ENCODE measurements around the gene PRKCE.

The PRKCE gene

DNA sequence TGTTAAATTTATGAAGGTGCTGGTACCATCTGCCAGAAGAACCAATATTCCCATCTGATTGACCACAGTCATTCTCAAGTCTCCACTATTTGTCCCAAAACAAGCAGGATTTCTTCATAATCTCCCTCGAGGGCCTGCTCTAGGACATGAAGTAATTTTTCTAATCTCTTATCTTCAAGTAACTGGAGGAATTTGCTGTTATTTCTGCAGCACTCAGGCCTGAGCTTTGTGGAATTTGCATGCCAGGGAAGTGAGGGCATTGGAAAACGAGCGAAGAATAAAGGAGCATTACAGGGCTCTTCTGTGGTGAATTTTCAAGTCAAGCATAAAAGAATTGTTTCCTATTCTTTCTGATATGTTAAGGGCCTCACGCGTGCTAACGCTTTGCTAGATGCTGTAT is 484.5 kb downstream of the PRKCE start:
- Mint-ChIP-seq H3K36me3 (ENCODE audit: low read depth) (no peaks in the 10 kb centered on the region), H3K9me3 (no peaks in the 10 kb centered on the region), H3K4me1 (peaks cover 21% of the 10 kb centered on the region), H3K27ac (no peak overlapping the region), H3K4me3 (no peak overlapping the region), H3K27me3 (ENCODE audit: low read depth) (peaks cover 6% of the 10 kb centered on the region)
- TF ChIP-seq, protein P1, sequence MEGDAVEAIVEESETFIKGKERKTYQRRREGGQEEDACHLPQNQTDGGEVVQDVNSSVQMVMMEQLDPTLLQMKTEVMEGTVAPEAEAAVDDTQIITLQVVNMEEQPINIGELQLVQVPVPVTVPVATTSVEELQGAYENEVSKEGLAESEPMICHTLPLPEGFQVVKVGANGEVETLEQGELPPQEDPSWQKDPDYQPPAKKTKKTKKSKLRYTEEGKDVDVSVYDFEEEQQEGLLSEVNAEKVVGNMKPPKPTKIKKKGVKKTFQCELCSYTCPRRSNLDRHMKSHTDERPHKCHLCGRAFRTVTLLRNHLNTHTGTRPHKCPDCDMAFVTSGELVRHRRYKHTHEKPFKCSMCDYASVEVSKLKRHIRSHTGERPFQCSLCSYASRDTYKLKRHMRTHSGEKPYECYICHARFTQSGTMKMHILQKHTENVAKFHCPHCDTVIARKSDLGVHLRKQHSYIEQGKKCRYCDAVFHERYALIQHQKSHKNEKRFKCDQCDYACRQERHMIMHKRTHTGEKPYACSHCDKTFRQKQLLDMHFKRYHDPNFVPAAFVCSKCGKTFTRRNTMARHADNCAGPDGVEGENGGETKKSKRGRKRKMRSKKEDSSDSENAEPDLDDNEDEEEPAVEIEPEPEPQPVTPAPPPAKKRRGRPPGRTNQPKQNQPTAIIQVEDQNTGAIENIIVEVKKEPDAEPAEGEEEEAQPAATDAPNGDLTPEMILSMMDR (IDR thresholded peaks at IDR 0.05; ENCODE audit: unreplicated experiment in 3 of 3) = no peak

DNA sequence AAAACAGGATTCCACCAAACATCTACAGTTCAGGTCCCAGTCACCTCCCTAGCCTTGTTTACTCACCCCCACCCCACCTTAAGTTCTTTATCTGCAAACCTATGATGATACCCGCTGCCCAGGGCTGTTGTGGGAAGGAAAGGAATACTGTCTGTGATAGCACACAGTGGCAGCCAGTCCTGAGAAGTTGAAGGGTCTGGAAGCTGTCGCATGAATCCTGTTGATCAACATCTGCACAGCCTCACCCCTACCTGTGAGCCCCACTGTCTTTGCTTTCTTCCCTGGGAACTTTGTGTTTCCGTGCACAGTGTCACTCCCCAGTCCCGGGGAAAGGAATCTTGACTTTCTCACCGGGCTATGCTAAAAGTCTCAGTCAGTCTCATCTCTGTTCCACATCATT is 485.0 kb downstream of the PRKCE start:
- peaks cover 21% of the 10 kb centered on the region for H3K4me1 Mint-ChIP-seq
- H3K27ac Mint-ChIP-seq = no peak overlapping the region
- no peaks in the 10 kb centered on the region for H3K36me3 Mint-ChIP-seq (ENCODE audit: low read depth)
- H3K27me3 Mint-ChIP-seq (ENCODE audit: low read depth) = peaks cover 6% of the 10 kb centered on the region
- H3K9me3 Mint-ChIP-seq = no peaks in the 10 kb centered on the region
- H3K4me3 Mint-ChIP-seq = no peak overlapping the region
- TF ChIP-seq, protein P1 (IDR thresholded peaks at IDR 0.05; ENCODE audit: unreplicated experiment in 3 of 3) = no peak

DNA sequence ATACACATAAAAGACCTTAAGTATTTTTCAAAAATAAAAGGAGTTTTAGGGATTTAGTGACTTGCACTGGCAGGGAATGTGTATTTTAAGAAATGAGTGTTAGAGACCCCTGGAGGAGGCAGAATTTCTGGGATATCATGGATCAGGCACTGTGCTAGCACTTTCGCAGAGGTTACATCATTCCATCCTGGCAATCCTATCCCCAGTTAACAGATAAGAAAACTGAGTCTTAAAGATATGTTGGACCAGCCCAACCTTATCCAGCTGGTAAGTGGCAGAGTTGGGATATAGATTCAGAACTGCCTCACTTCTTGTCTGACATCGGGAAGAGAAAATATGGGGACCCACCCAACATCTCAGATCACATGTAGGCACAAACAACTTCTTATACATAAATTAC is 485.5 kb downstream of the PRKCE start:
- TF ChIP-seq, protein P1 (IDR thresholded peaks at IDR 0.05; ENCODE audit: unreplicated experiment in 3 of 3) = no peak

DNA sequence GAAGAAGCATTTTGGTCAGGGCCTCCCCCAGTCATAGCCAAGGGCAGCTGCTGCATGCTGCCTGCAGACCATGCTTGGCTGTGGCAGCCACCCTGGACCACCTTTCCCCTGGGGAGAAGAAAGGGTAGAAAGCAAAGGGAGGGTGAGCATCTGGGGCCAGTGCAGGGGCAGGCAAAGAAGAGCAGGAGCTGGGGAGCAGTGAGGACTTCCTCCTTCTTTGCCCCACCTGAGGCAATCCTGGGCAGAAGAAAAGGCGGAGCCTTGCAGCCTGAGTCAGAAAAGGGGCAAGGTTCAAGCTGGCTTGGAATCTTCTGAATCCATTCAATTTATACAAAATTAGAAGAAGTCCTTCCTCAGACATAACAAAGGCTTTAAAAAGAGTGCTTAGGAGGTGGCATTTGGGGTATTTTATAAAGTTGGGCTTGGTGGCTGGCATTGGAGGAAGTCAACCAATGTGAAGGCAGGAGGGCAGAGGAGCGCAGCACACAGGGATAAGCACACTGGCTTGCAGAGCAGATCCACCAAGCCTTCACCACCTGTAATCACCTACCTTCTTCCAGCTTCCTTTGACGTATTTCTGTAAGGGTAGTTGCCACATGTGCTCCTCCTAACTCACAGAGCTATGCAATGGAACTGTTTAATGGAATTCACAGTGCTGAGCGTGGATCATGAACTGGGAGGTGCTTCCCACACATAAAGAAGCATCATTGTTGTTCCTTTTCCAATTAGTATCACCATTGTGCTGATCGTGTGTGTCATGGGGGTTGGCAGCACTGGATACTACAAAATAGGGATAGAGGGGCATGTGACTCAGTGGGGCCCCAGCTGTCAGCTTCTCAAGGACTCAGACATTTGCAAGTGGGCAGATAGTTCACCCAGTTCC is 491.3 kb downstream of the PRKCE start:
- H3K4me3 Mint-ChIP-seq = no peak overlapping the region
- TF ChIP-seq, protein P1 (IDR thresholded peaks at IDR 0.05; ENCODE audit: unreplicated experiment in 3 of 3) = no peak
- no peak overlapping the region for H3K27ac Mint-ChIP-seq
- H3K9me3 Mint-ChIP-seq = no peaks in the 10 kb centered on the region
- H3K4me1 Mint-ChIP-seq = no peaks in the 10 kb centered on the region
- H3K36me3 Mint-ChIP-seq (ENCODE audit: low read depth) = no peaks in the 10 kb centered on the region
- H3K27me3 Mint-ChIP-seq (ENCODE audit: low read depth) = no peaks in the 10 kb centered on the region

More for the DNA sequence above, 485.5 kb downstream of the PRKCE start:
- H3K27ac Mint-ChIP-seq = no peak overlapping the region
- H3K4me3 Mint-ChIP-seq = no peak overlapping the region
- no peaks in the 10 kb centered on the region for H3K36me3 Mint-ChIP-seq (ENCODE audit: low read depth)
- peaks cover 21% of the 10 kb centered on the region for H3K4me1 Mint-ChIP-seq
- peaks cover 6% of the 10 kb centered on the region for H3K27me3 Mint-ChIP-seq (ENCODE audit: low read depth)
- no peaks in the 10 kb centered on the region for H3K9me3 Mint-ChIP-seq

DNA sequence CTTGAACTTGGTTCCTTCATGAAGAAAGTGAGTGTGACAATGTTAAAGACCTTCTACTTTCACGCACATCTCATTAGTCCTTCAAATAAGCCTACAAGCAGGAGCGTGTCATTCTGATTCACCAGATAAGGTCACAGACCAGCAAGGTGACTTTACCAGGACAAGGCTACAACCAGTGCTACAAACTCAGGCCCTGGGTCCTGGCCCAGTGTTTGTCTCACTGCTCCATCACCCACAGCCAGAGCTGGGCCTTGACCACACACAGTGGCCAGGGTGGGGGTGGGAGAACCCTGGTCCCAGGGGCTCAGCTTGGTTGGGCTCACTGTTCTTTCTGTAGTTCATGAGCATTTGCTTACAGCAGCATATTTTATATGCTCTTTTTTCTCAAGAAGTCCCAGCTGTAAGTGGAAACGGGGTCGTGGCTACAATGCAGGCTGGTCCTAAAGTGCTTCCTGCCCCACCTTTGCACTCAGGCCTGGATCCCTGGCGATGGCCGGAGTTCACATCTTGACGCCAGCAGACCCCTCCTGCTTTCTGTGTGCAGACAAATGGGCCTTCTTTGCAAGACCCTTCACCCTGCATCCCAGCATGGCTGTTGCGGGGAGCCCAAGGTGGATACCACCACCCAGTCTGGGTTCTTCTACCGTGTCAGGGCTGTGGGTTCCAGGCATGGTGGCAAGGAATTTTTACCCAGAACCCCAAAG is 492.1 kb downstream of the PRKCE start:
- TF ChIP-seq, protein P1 (IDR thresholded peaks at IDR 0.05; ENCODE audit: unreplicated experiment in 3 of 3) = no peak
- Mint-ChIP-seq H3K27ac (no peak overlapping the region), H3K4me1 (no peaks in the 10 kb centered on the region), H3K36me3 (ENCODE audit: low read depth) (no peaks in the 10 kb centered on the region), H3K4me3 (no peak overlapping the region), H3K27me3 (ENCODE audit: low read depth) (no peaks in the 10 kb centered on the region), H3K9me3 (no peaks in the 10 kb centered on the region)

Measured in nephron (organoid).